Thyroid gland (tissue), 4 donors: Measurements from ENCODE around the gene ESRRB.

ENCODE experiments used
- POLR2A ChIP-seq, 2 donors: fragments of 450-650 bp; IDR thresholded peaks; one replicate each; pipeline ENCODE4 v1.6.1; 2017; ENCODE audit warnings: antibody characterized with exemption in 2 of 2, mild to moderate bottlenecking in 2 of 2, moderate library complexity in 1 of 2
- TF ChIP-seq, protein P1 (sequence below), 6 experiments: fragments of 200-600 bp in 3 of 6; fragments of 450-650 bp in 3 of 6; sonication (generic) in 3 of 6; IDR thresholded peaks; one replicate each; pipeline ENCODE4 v1.5.1; 2016 to 2019; ENCODE audit warnings: antibody characterized with exemption in 6 of 6, mild to moderate bottlenecking in 2 of 6, inconsistent platforms in 1 of 6, moderate library complexity in 1 of 6

- TF ChIP-seq, protein P1, sequence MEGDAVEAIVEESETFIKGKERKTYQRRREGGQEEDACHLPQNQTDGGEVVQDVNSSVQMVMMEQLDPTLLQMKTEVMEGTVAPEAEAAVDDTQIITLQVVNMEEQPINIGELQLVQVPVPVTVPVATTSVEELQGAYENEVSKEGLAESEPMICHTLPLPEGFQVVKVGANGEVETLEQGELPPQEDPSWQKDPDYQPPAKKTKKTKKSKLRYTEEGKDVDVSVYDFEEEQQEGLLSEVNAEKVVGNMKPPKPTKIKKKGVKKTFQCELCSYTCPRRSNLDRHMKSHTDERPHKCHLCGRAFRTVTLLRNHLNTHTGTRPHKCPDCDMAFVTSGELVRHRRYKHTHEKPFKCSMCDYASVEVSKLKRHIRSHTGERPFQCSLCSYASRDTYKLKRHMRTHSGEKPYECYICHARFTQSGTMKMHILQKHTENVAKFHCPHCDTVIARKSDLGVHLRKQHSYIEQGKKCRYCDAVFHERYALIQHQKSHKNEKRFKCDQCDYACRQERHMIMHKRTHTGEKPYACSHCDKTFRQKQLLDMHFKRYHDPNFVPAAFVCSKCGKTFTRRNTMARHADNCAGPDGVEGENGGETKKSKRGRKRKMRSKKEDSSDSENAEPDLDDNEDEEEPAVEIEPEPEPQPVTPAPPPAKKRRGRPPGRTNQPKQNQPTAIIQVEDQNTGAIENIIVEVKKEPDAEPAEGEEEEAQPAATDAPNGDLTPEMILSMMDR (IDR thresholded peaks at IDR 0.05): no peak
- no peak for TF ChIP-seq POLR2A (IDR thresholded peaks at IDR 0.05)
Observed at GRCh38 chr14:76541594-76542219, 165.8 kb downstream of the ESRRB start.
